RWPE2 (cell line): ENCODE results near the gene TCEAL6.

Experiments used
- ATAC-seq: fragments of 200-7000 bp; cut with Tn5 transposase; 3 replicates; pipeline ENCODE4 v1.9.1; 2021; ENCODE audit warnings: low read depth
- DNase-seq: peaks from one replicate; pipeline ENCODE4 v3.0.0-alpha.2; 2020; ENCODE audit warnings: low spot score
- H3K27ac ChIP-seq: fragments of 450-650 bp; 2 replicates; pipeline ENCODE4 v1.5.1; 2017; ENCODE audit warnings: mild to moderate bottlenecking; ENCODE audit not compliant: poor library complexity, severe bottlenecking
- H3K27me3 ChIP-seq: fragments of 250-450 bp; sonication (Bioruptor Pico); 2 replicates; pipeline ENCODE4 v1.5.1; 2021; ENCODE audit warnings: mild to moderate bottlenecking, moderate library complexity; ENCODE audit not compliant: insufficient read depth, poor library complexity, severe bottlenecking
- H3K36me3 ChIP-seq: fragments of 250-450 bp; sonication (Bioruptor Pico); 2 replicates; pipeline ENCODE4 v1.5.1; 2020; ENCODE audit warnings: low read depth, mild to moderate bottlenecking, moderate library complexity
- H3K4me1 ChIP-seq: fragments of 250-450 bp; sonication (Bioruptor Pico); 2 replicates; pipeline ENCODE4 v1.5.1; 2021; ENCODE audit warnings: mild to moderate bottlenecking, moderate library complexity; ENCODE audit not compliant: insufficient read depth, poor library complexity, severe bottlenecking
- H3K4me3 ChIP-seq: fragments of 250-450 bp; sonication (Bioruptor Pico); 2 replicates; pipeline ENCODE4 v1.5.1; 2021; ENCODE audit warnings: mild to moderate bottlenecking, moderate library complexity; ENCODE audit not compliant: severe bottlenecking
- H3K9me3 ChIP-seq: fragments of 250-450 bp; sonication (Bioruptor Pico); 2 replicates; pipeline ENCODE4 v1.5.1; 2021; ENCODE audit warnings: mild to moderate bottlenecking, moderate library complexity; ENCODE audit not compliant: severe bottlenecking
- CTCF ChIP-seq: fragments of 450-650 bp; IDR thresholded peaks from one replicate; pipeline ENCODE4 v1.5.1; 2017; ENCODE audit warnings: mild to moderate bottlenecking, moderate library complexity; ENCODE audit not compliant: poor library complexity, severe bottlenecking

The TCEAL6 gene

DNA sequence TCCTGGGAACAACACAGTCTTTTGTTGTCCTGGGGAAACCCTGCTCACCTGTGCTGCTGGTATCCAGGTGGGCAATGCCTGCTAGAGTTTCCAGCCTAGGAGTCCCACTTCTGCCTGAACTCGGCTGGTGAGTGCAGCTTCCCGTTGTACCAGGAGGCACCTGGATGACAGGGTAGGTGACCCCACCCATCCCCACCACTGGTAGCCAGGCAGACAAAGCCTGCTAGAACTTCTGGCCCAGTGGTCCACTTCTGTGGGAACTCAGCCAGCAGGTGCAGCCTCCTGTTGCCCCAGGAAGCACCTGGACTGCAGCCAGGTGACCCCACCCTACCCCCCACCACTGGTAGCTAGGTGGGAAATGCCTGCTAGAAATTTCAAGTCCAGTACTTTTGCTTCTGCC is 26.5 kb downstream of the TCEAL6 start:
- Histone ChIP-seq H3K27ac (no peak overlapping the region), H3K4me1 (no peaks in the 10 kb centered on the region), H3K36me3 (no peaks in the 10 kb centered on the region), H3K9me3 (no peaks in the 10 kb centered on the region), H3K4me3 (no peak overlapping the region), H3K27me3 (no peaks in the 10 kb centered on the region)
- no peak for TF ChIP-seq CTCF
- no peak for DNase-seq
- ATAC-seq: no peak

DNA sequence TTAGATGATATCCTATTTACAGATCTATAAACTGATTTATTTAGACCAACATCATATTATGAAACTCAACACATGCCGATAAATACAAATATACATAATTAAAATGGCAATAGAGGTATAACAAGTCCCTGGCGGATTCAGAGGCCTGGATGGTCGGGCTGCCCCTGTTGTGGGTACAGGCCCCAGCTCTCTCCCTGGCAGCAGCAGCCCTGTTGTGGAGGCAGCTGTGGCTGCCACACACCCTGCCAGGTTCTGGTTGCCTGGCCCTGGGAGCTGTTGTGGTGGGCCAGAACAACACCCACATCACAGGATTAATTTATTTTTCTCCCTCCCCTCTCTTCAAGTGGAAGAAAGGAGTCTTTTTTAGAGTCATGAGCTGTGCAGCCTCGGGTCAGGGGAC is 28.9 kb downstream of the TCEAL6 start:
- no peak for ATAC-seq
- TF ChIP-seq CTCF: no peak
- H3K27ac ChIP-seq: no peak overlapping the region

More for the DNA sequence above, 28.9 kb downstream of the TCEAL6 start:
- no peaks in the 10 kb centered on the region for H3K4me1 ChIP-seq
- DNase-seq: no peak
- no peaks in the 10 kb centered on the region for H3K9me3 ChIP-seq
- no peaks in the 10 kb centered on the region for H3K36me3 ChIP-seq
- H3K27me3 ChIP-seq: no peaks in the 10 kb centered on the region
- no peak overlapping the region for H3K4me3 ChIP-seq
